Measurements from ENCODE around the gene ZNF385C. TPM values are rescaled to one million over a fixed set of nuclear protein-coding genes. Genes with fewer than 3 reads are reported as not detected.

ZNF385C gene
- total and polyA plus RNA-seq, 11 donors, result 0.06 to 0.38 (median 0.19) TPM; not detected in 3

- 79 to 89% (median 85%) methylated on average over 3 of the region's 3 CpGs for WGBS, 4 donors
- TF ChIP-seq POLR2A (IDR thresholded peaks at IDR 0.05) (no peak), CTCF (IDR thresholded peaks at IDR 0.05) (no peak)
- Histone ChIP-seq H3K4me3 (no peak overlapping the region), H3K27me3 (no peaks in the 10 kb centered on the region), H3K4me1 (peaks cover 0 to 74% (median 32%) of the 10 kb centered on the region in 12 donors), H3K27ac (peak overlapping the region in 1 of 12 donors; percentile 32), H3K9me3 (no peaks in the 10 kb centered on the region), H3K36me3 (peaks cover 0 to 63% (median 49%) of the 10 kb centered on the region in 9 donors)
- no peak for ATAC-seq
- no peak for DNase-seq
- intact Hi-C loops (cut with DNase I), result no loop called here
Measured at GRCh38 chr17:42002792-42003301, 95.4 kb downstream of the ZNF385C start.

- DNase-seq, result no peak
- peak overlapping the region in 1 of 12 donors; percentile 32 for H3K27ac ChIP-seq
- H3K27me3 ChIP-seq, result no peaks in the 10 kb centered on the region
- intact Hi-C loops (cut with DNase I), result no loop called here
- no peaks in the 10 kb centered on the region for H3K9me3 ChIP-seq
- no peak for TF ChIP-seq POLR2A (IDR thresholded peaks at IDR 0.05)
- no peak for TF ChIP-seq CTCF (IDR thresholded peaks at IDR 0.05)
- H3K4me3 ChIP-seq, result no peak overlapping the region
- peaks cover 0 to 70% (median 28%) of the 10 kb centered on the region in 12 donors for H3K4me1 ChIP-seq
- ATAC-seq, result no peak
- 85 to 89% (median 88%) methylated on average over 7 of the region's 7 CpGs for WGBS, 4 donors
- peaks cover 0 to 63% (median 54%) of the 10 kb centered on the region in 9 donors for H3K36me3 ChIP-seq
Measured at GRCh38 chr17:42002175-42002791, 96.0 kb downstream of the ZNF385C start.

- TF ChIP-seq POLR2A (IDR thresholded peaks at IDR 0.05) (no peak), CTCF (IDR thresholded peaks at IDR 0.05) (no peak)
- intact Hi-C loops (cut with DNase I), result no loop called here
- WGBS, 4 donors, result 88 to 95% (median 93%) methylated on average over 2 of the region's 2 CpGs
- Histone ChIP-seq H3K27ac (peak overlapping the region in 2 of 12 donors; percentile 32 to 52), H3K4me3 (no peak overlapping the region), H3K4me1 (peaks cover 0 to 66% (median 26%) of the 10 kb centered on the region in 12 donors), H3K36me3 (peaks cover 0 to 66% (median 60%) of the 10 kb centered on the region in 9 donors), H3K27me3 (no peaks in the 10 kb centered on the region), H3K9me3 (no peaks in the 10 kb centered on the region)
- no peak for ATAC-seq
- DNase-seq, result no peak
Measured at GRCh38 chr17:42001729-42002128, 96.5 kb downstream of the ZNF385C start.

- H3K9me3 ChIP-seq, result no peaks in the 10 kb centered on the region
- ATAC-seq (peak in 3 of 4 donors; percentile 38 to 61 (median 53)), DNase-seq (no peak)
- H3K36me3 ChIP-seq, result peaks cover 0 to 78% (median 71%) of the 10 kb centered on the region in 9 donors
- TF ChIP-seq POLR2A (IDR thresholded peaks at IDR 0.05), result no peak
- TF ChIP-seq CTCF (IDR thresholded peaks at IDR 0.05), result no peak
- intact Hi-C loops (cut with DNase I), result no loop called here
- 58 to 77% (median 59%) methylated on average over 3 of the region's 3 CpGs for WGBS, 4 donors
- H3K4me1 ChIP-seq, result peaks cover 0 to 55% (median 25%) of the 10 kb centered on the region in 12 donors
- H3K27ac ChIP-seq, result peak overlapping the region in 10 of 12 donors; percentile 20 to 74 (median 40)
- H3K4me3 ChIP-seq, result no peak overlapping the region
- no peaks in the 10 kb centered on the region for H3K27me3 ChIP-seq
Measured at GRCh38 chr17:42000413-42001133, 97.7 kb downstream of the ZNF385C start.

Measured in heart left ventricle (tissue), 16 donors.